MM.1S (cell line): ENCODE results near the gene CABLES1.

ENCODE experiments used
- DNase-seq: peaks from one replicate; pipeline ENCODE4 v3.0.0-alpha.2; 2015
- H2AFZ ChIP-seq: fragments of 300-600 bp; sonication (generic); 2 replicates; pipeline ENCODE4 v1.6.0; 2016; ENCODE audit warnings: antibody characterized with exemption, low read length
- H3F3A ChIP-seq: fragments of 300-600 bp; sonication (generic); 2 replicates; pipeline ENCODE4 v1.6.1; 2016; ENCODE audit warnings: mild to moderate bottlenecking, antibody characterized with exemption, low read length, moderate library complexity, mixed read lengths; ENCODE audit not compliant: insufficient read depth
- H3K27ac ChIP-seq: fragments of 300-600 bp; sonication (generic); 2 replicates; pipeline ENCODE4 v1.5.1; 2016; ENCODE audit warnings: mild to moderate bottlenecking, low read length
- H3K27me3 ChIP-seq: fragments of 300-600 bp; sonication (generic); replicated peaks from 2 replicates; pipeline ENCODE4 v1.6.0; 2016; ENCODE audit warnings: low read length; ENCODE audit not compliant: insufficient read depth
- H3K36me3 ChIP-seq: fragments of 300-600 bp; sonication (generic); replicated peaks from 2 replicates; pipeline ENCODE4 v1.6.1; 2016; ENCODE audit warnings: mild to moderate bottlenecking, low read length, mixed read lengths; ENCODE audit not compliant: insufficient read depth
- H3K4me1 ChIP-seq: fragments of 300-600 bp; sonication (generic); 2 replicates; pipeline ENCODE4 v1.6.1; 2016; ENCODE audit warnings: low read length, mixed read lengths
- H3K4me2 ChIP-seq: fragments of 300-600 bp; sonication (generic); 2 replicates; pipeline ENCODE4 v1.6.0; 2016; ENCODE audit warnings: low read depth, low read length
- H3K4me3 ChIP-seq: fragments of 300-600 bp; sonication (generic); 2 replicates; pipeline ENCODE4 v1.5.1; 2016; ENCODE audit warnings: low read length, mixed read lengths
- H3K79me2 ChIP-seq: fragments of 300-600 bp; sonication (generic); 2 replicates; pipeline ENCODE4 v1.6.1; 2016; ENCODE audit warnings: mixed run types, low read length, mixed read lengths
- H3K9ac ChIP-seq: fragments of 300-600 bp; sonication (generic); 2 replicates; pipeline ENCODE4 v1.6.1; 2016; ENCODE audit warnings: low read length, mixed read lengths
- H3K9me2 ChIP-seq: fragments of 300-600 bp; sonication (generic); replicated peaks from 2 replicates; pipeline ENCODE4 v1.6.1; 2016; ENCODE audit warnings: mild to moderate bottlenecking, low read length, mixed read lengths; ENCODE audit not compliant: insufficient read depth
- H3K9me3 ChIP-seq: fragments of 300-600 bp; sonication (generic); replicated peaks from 2 replicates; pipeline ENCODE4 v1.6.1; 2016; ENCODE audit warnings: mild to moderate bottlenecking, low read length, mixed read lengths; ENCODE audit not compliant: insufficient read depth
- H4K20me1 ChIP-seq: fragments of 300-600 bp; sonication (generic); 2 replicates; pipeline ENCODE4 v1.6.1; 2016; ENCODE audit warnings: mild to moderate bottlenecking, low read length, moderate library complexity, mixed read lengths; ENCODE audit not compliant: insufficient read depth
- CTCF ChIP-seq: fragments of 300-600 bp; sonication (generic); IDR thresholded peaks from 2 replicates; pipeline ENCODE4 v1.5.1; 2016; ENCODE audit warnings: antibody characterized with exemption, low read length, mixed read lengths
- EZH2 ChIP-seq: fragments of 300-600 bp; sonication (generic); optimal IDR thresholded peaks from 2 replicates; pipeline ENCODE3; 2017; ENCODE audit warnings: low read depth, mild to moderate bottlenecking, antibody characterized with exemption, low read length, mixed read lengths
- EZH2phosphoT487 ChIP-seq: fragments of 300-600 bp; sonication (generic); IDR thresholded peaks from 2 replicates; pipeline ENCODE4 v1.6.1; 2018; ENCODE audit warnings: antibody characterized with exemption, low read length

The CABLES1 gene

GRCh38 chr18:23105581-23106219, 29.6 kb upstream of the CABLES1 start:
- Histone ChIP-seq H3K4me2 (no peak overlapping the region), H3F3A (no peaks in the 10 kb centered on the region), H3K27ac (no peak overlapping the region)

GRCh38 chr18:23106575-23106974, 28.7 kb upstream of the CABLES1 start:
- Histone ChIP-seq H3K36me3 (no peaks in the 10 kb centered on the region), H3K4me1 (no peaks in the 10 kb centered on the region), H2AFZ (no peak overlapping the region), H3K4me2 (no peak overlapping the region), H4K20me1 (no peaks in the 10 kb centered on the region), H3K9ac (no peak overlapping the region), H3K9me2 (no peaks in the 10 kb centered on the region), H3K79me2 (no peaks in the 10 kb centered on the region), H3K4me3 (no peak overlapping the region), H3K27me3 (no peaks in the 10 kb centered on the region), H3K27ac (no peak overlapping the region), H3F3A (no peaks in the 10 kb centered on the region), H3K9me3 (no peaks in the 10 kb centered on the region)
- DNase-seq, result no peak
- TF ChIP-seq EZH2phosphoT487 (no peak), EZH2 (no peak), CTCF (no peak)

More at GRCh38 chr18:23105581-23106219, 29.6 kb upstream of the CABLES1 start:
- Histone ChIP-seq H3K9ac (no peak overlapping the region), H3K4me1 (no peaks in the 10 kb centered on the region), H3K36me3 (no peaks in the 10 kb centered on the region), H3K9me2 (no peaks in the 10 kb centered on the region), H4K20me1 (no peaks in the 10 kb centered on the region), H3K4me3 (no peak overlapping the region), H3K9me3 (no peaks in the 10 kb centered on the region), H3K27me3 (no peaks in the 10 kb centered on the region), H2AFZ (no peak overlapping the region), H3K79me2 (no peaks in the 10 kb centered on the region)
- TF ChIP-seq CTCF (no peak), EZH2phosphoT487 (no peak), EZH2 (no peak)
- DNase-seq, result no peak

GRCh38 chr18:23107718-23108117, 27.6 kb upstream of the CABLES1 start:
- H3K79me2 ChIP-seq, result no peaks in the 10 kb centered on the region
- no peaks in the 10 kb centered on the region for H3K27me3 ChIP-seq
- no peaks in the 10 kb centered on the region for H3K36me3 ChIP-seq
- no peaks in the 10 kb centered on the region for H3K4me1 ChIP-seq
- TF ChIP-seq EZH2 (no peak), CTCF (no peak), EZH2phosphoT487 (no peak)
- H4K20me1 ChIP-seq, result no peaks in the 10 kb centered on the region
- H2AFZ ChIP-seq, result no peak overlapping the region
- no peak overlapping the region for H3K4me2 ChIP-seq
- H3K9me2 ChIP-seq, result no peaks in the 10 kb centered on the region
- H3K9me3 ChIP-seq, result no peaks in the 10 kb centered on the region
- no peak overlapping the region for H3K27ac ChIP-seq
- H3K9ac ChIP-seq, result no peak overlapping the region
- H3K4me3 ChIP-seq, result no peak overlapping the region
- no peak for DNase-seq
- no peaks in the 10 kb centered on the region for H3F3A ChIP-seq
